IMR-90 (cell line): Measurements from ENCODE around the gene NLGN4X. TPM values are rescaled to one million over a fixed set of nuclear protein-coding genes. Genes with fewer than 3 reads are reported as not detected.

Experiments used
- ATAC-seq: fragments of 200-7000 bp; cut with Tn5 transposase; 2 replicates; pipeline ENCODE4 v1.9.1; 2020; ENCODE audit warnings: low read depth, mild to moderate bottlenecking, moderate library complexity
- BruUV-seq: library from RNA; stranded (reverse); fragments of 400-500 nt; replicated peaks from 2 replicates; lab custom pipeline; 2021; lab: Mats Ljungman, UMichigan
- CTCF ChIA-PET: fragments of 300-600 bp; formaldehyde crosslinking; extraction: SDS; loops from one replicate; lab custom pipeline; 2021; ENCODE audit warnings: antibody characterized with exemption; lab: Yijun Ruan, JAX
- POLR2A ChIA-PET: fragments of 300-600 bp; sonication (Branson Sonifier 250); formaldehyde crosslinking; loops from one replicate; lab custom pipeline; 2022; ENCODE audit warnings: antibody characterized with exemption; ENCODE audit not compliant: unreplicated experiment; lab: Charles Lee
- DNase-seq: peaks from one replicate; pipeline ENCODE4 v3.0.0; 2013
- H2AFZ ChIP-seq: replicated peaks from 2 replicates; pipeline ENCODE3; 2013; ENCODE audit warnings: low read length, mild to moderate bottlenecking; ENCODE audit not compliant: poor library complexity
- H2AK5ac ChIP-seq: 2 replicates; pipeline ENCODE4 v1.6.1; 2013; ENCODE audit warnings: low read depth, low read length, inconsistent platforms
- H2AK9ac ChIP-seq: replicated peaks from 2 replicates; pipeline ENCODE3; 2013; ENCODE audit warnings: mild to moderate bottlenecking, low read depth, low read length, moderate library complexity; ENCODE audit not compliant: poor library complexity
- H2BK120ac ChIP-seq: 2 replicates; pipeline ENCODE4 v1.6.1; 2013; ENCODE audit warnings: low read depth, low read length, inconsistent platforms
- H2BK15ac ChIP-seq: 3 replicates; pipeline ENCODE4 v1.6.1; 2013; ENCODE audit warnings: low read depth, low read length, inconsistent platforms
- H2BK20ac ChIP-seq: 2 replicates; pipeline ENCODE4 v1.6.1; 2013; ENCODE audit warnings: low read depth, mild to moderate bottlenecking, inconsistent platforms, low read length, moderate library complexity
- H2BK5ac ChIP-seq: 2 replicates; pipeline ENCODE4 v1.6.1; 2013; ENCODE audit warnings: mild to moderate bottlenecking, low read depth, low read length, inconsistent platforms; ENCODE audit not compliant: poor library complexity, severe bottlenecking
- H3K14ac ChIP-seq: replicated peaks from 2 replicates; pipeline ENCODE4 v1.6.1; 2013; ENCODE audit warnings: low read depth, low read length, inconsistent platforms
- H3K18ac ChIP-seq: 2 replicates; pipeline ENCODE4 v1.6.1; 2013; ENCODE audit warnings: low read depth, low read length, control low read depth
- H3K23ac ChIP-seq: 2 replicates; pipeline ENCODE4 v1.6.1; 2013; ENCODE audit warnings: low read depth, low read length, inconsistent platforms
- H3K27ac ChIP-seq: 2 replicates; pipeline ENCODE4 v1.5.1; 2013; ENCODE audit warnings: mild to moderate bottlenecking, control low read depth, low read length; ENCODE audit not compliant: insufficient read depth
- H3K27me3 ChIP-seq: 2 replicates; pipeline ENCODE4 v1.6.1; 2013; ENCODE audit warnings: low read length; ENCODE audit not compliant: control insufficient read depth, insufficient read depth
- H3K36me3 ChIP-seq: 2 replicates; pipeline ENCODE4 v1.6.1; 2013; ENCODE audit warnings: low read length, mixed read lengths; ENCODE audit not compliant: control insufficient read depth, insufficient read depth
- H3K4ac ChIP-seq: 2 replicates; pipeline ENCODE4 v1.6.1; 2013; ENCODE audit warnings: low read depth, low read length, inconsistent platforms
- H3K4me1 ChIP-seq: 2 replicates; pipeline ENCODE4 v1.6.1; 2013; ENCODE audit warnings: low read length, mixed read lengths; ENCODE audit not compliant: control insufficient read depth, insufficient read depth
- H3K4me2 ChIP-seq: 2 replicates; pipeline ENCODE4 v1.6.1; 2013; ENCODE audit warnings: low read depth, mild to moderate bottlenecking, control low read depth, low read length, moderate library complexity
- H3K4me3 ChIP-seq: 2 replicates; pipeline ENCODE4 v1.5.1; 2013; ENCODE audit warnings: low read depth, mild to moderate bottlenecking, control low read depth, low read length, moderate library complexity; ENCODE audit not compliant: insufficient read depth
- H3K56ac ChIP-seq: 2 replicates; pipeline ENCODE4 v1.6.1; 2013; ENCODE audit warnings: low read length, inconsistent platforms; ENCODE audit not compliant: insufficient read depth; ENCODE audit errors: extremely low read depth
- H3K79me1 ChIP-seq, 2 experiments: 2 replicates each; pipeline ENCODE4 v1.6.1; 2013; ENCODE audit warnings: low read length in 2 of 2, inconsistent platforms in 1 of 2, low read depth in 1 of 2
- H3K9ac ChIP-seq: 2 replicates; pipeline ENCODE4 v1.6.1; 2013; ENCODE audit warnings: low read depth, low read length, control low read depth
- H3K9me1 ChIP-seq: 2 replicates; pipeline ENCODE4 v1.6.1; 2013; ENCODE audit warnings: low read length, inconsistent platforms; ENCODE audit not compliant: insufficient read depth
- H3K9me3 ChIP-seq: 2 replicates; pipeline ENCODE4 v1.6.1; 2013; ENCODE audit warnings: low read length; ENCODE audit not compliant: control insufficient read depth, insufficient read depth
- H4K20me1 ChIP-seq: 2 replicates; pipeline ENCODE4 v1.6.1; 2013; ENCODE audit warnings: low read length, inconsistent platforms; ENCODE audit not compliant: insufficient read depth
- H4K5ac ChIP-seq: 2 replicates; pipeline ENCODE4 v1.6.1; 2013; ENCODE audit warnings: mild to moderate bottlenecking, low read depth, low read length, control low read depth
- H4K8ac ChIP-seq, 2 experiments: 2 replicates each; pipeline ENCODE4 v1.6.1; 2013; ENCODE audit warnings: low read depth in 2 of 2, low read length in 2 of 2, control low read depth in 1 of 2, inconsistent platforms in 1 of 2
- H4K91ac ChIP-seq: 2 replicates; pipeline ENCODE4 v1.6.1; 2013; ENCODE audit warnings: low read depth, low read length, inconsistent platforms; ENCODE audit not compliant: insufficient read depth
- BHLHE40 ChIP-seq: fragments of 150-350 bp; IDR thresholded peaks from 2 replicates; pipeline ENCODE4 v1.6.1; 2016; ENCODE audit warnings: mild to moderate bottlenecking, low read depth, low read length
- CEBPB ChIP-seq: IDR thresholded peaks from 2 replicates; pipeline ENCODE4 v1.6.1; 2012; ENCODE audit warnings: low read depth, low read length, improper control_type of control experiment
- CHD1 ChIP-seq: IDR thresholded peaks from 2 replicates; pipeline ENCODE4 v1.6.1; 2012; ENCODE audit warnings: low read depth, low read length, improper control_type of control experiment
- CTCF ChIP-seq: conservative IDR thresholded peaks from 2 replicates; pipeline ENCODE4 v1.5.1; 2012; ENCODE audit warnings: mild to moderate bottlenecking, low read depth, low read length, improper control_type of control experiment
- ELK1 ChIP-seq: fragments of 150-350 bp; IDR thresholded peaks from 2 replicates; pipeline ENCODE4 v1.6.1; 2016; ENCODE audit warnings: low read depth, mild to moderate bottlenecking, low read length, moderate library complexity, borderline replicate concordance
- MAFK ChIP-seq: IDR thresholded peaks from 2 replicates; pipeline ENCODE4 v1.6.1; 2012; ENCODE audit warnings: low read depth, low read length, improper control_type of control experiment
- MXI1 ChIP-seq: IDR thresholded peaks from 2 replicates; pipeline ENCODE4 v1.6.1; 2012; ENCODE audit warnings: low read depth, mild to moderate bottlenecking, low read length, moderate library complexity, borderline replicate concordance
- NFE2L2 ChIP-seq: fragments of 150-350 bp; IDR thresholded peaks from 2 replicates; pipeline ENCODE4 v1.6.1; 2016; ENCODE audit warnings: low read depth, mild to moderate bottlenecking, low read length
- POLR2A ChIP-seq: IDR thresholded peaks from 2 replicates; pipeline ENCODE4 v1.6.1; 2012; ENCODE audit warnings: mild to moderate bottlenecking, low read depth, low read length
- RAD21 ChIP-seq: IDR thresholded peaks from 2 replicates; pipeline ENCODE4 v1.6.1; 2012; ENCODE audit warnings: low read length, improper control_type of control experiment
- RCOR1 ChIP-seq: IDR thresholded peaks from 2 replicates; pipeline ENCODE4 v1.6.1; 2012; ENCODE audit warnings: mild to moderate bottlenecking, low read length, improper control_type of control experiment; ENCODE audit not compliant: insufficient replicate concordance
- RFX5 ChIP-seq: IDR thresholded peaks from 2 replicates; pipeline ENCODE4 v1.8.0; 2012; ENCODE audit warnings: low read depth, mild to moderate bottlenecking, low read length, moderate library complexity
- SMC3 ChIP-seq: fragments of 150-350 bp; IDR thresholded peaks from 2 replicates; pipeline ENCODE4 v1.6.1; 2016; ENCODE audit warnings: low read depth, mild to moderate bottlenecking, antibody characterized with exemption, low read length, moderate library complexity
- USF2 ChIP-seq: fragments of 150-350 bp; IDR thresholded peaks from 2 replicates; pipeline ENCODE4 v1.6.1; 2017; ENCODE audit warnings: mild to moderate bottlenecking, antibody characterized with exemption, low read length, low read depth
- WGBS, 2 experiments: methylation state at CpG; one replicate each; pipeline versions ENCODE4 v1.1.5 to v1.1.7; 2013; ENCODE audit warnings: missing lambda C conversion rate in 2 of 2; ENCODE audit not compliant: insufficient read length in 1 of 2; ENCODE audit errors: extremely low coverage in 2 of 2; 5-methylcytosine and 5-hydroxymethylcytosine counted together
- dilution Hi-C: fragments of 300-500 bp; cut with HindIII; formaldehyde crosslinking; loops from one replicate; pipeline ENCODE4 v1.14.3; 2018; ENCODE audit warnings: low sequenced_read_pairs; ENCODE audit not compliant: unreplicated experiment
- in situ Hi-C: fragments of 300-500 bp; cut with MboI; formaldehyde crosslinking; loops from 3 replicates; pipeline ENCODE4 v1.14.3; 2019; ENCODE audit warnings: low sequenced_read_pairs, inconsistent platforms, mixed read lengths
- intact Hi-C: fragments of 100-400 bp; cut with micrococcal nuclease; formaldehyde crosslinking; loops from 2 replicates; pipeline ENCODE4 v1.10.0; 2022
- polyA plus RNA-seq, 3 experiments: library from polyadenylated mRNA; depleted of rRNA; stranded (reverse); fragments of >200 nt; gene quantifications; 2 replicates each; pipeline ENCODE4 v1.2.3, GENCODE V29; 2012; ENCODE audit warnings: low replicate concordance in 1 of 3
- total RNA-seq: library from RNA; depleted of rRNA; stranded (reverse); fragments of >200 nt; gene quantifications from 2 replicates; pipeline ENCODE4 v1.2.3, GENCODE V29; 2012

Gene NLGN4X
- total and polyA plus RNA-seq, 2 of the 4 experiments (the other 2 are of a cell fraction) = not detected

- in situ Hi-C loops (no loop called here), intact Hi-C loops (no loop called here), dilution Hi-C loops (no loop called here)
- Histone ChIP-seq H3K79me1 (no peaks in the 10 kb centered on the region), H3K27me3 (no peaks in the 10 kb centered on the region), H2BK15ac (no peak overlapping the region), H3K9me3 (0 out of 2 replicates have a peak, but pooled peaks cover 2% of the 10 kb centered on the region), H4K5ac (no peak overlapping the region), H2AFZ (no peak overlapping the region), H3K4ac (no peak overlapping the region), H3K4me1 (no peaks in the 10 kb centered on the region), H3K9me1 (no peaks in the 10 kb centered on the region), H2BK5ac (no peak overlapping the region), H4K8ac (no peak overlapping the region), H3K23ac (no peak overlapping the region), H2AK5ac (no peak overlapping the region), H3K18ac (no peak overlapping the region), H2AK9ac (no peak overlapping the region), H2BK20ac (no peak overlapping the region), H3K56ac (no peak overlapping the region), H3K36me3 (no peaks in the 10 kb centered on the region), H3K4me3 (no peak overlapping the region), H2BK120ac (no peak overlapping the region), H4K91ac (no peak overlapping the region), H3K9ac (no peak overlapping the region), H4K20me1 (no peaks in the 10 kb centered on the region), H3K14ac (no peak overlapping the region), H3K4me2 (no peak overlapping the region), H3K27ac (no peak overlapping the region)
- whole genome bisulfite sequencing, 2 experiments = no CpG with 5 or more reads among the region's 2 CpGs
- no TSS peak for BruUV-seq
- ChIA-PET POLR2A (no interaction called here), CTCF (no interaction called here)
- DNase-seq = no peak
- ATAC-seq = no peak
- TF ChIP-seq ELK1 (no peak), BHLHE40 (no peak), NFE2L2 (no peak), MXI1 (no peak), CTCF (no peak), CEBPB (no peak), POLR2A (no peak), RFX5 (no peak), MAFK (no peak), SMC3 (no peak), RCOR1 (no peak), CHD1 (no peak), USF2 (no peak), RAD21 (no peak)
Observed at GRCh38 chrX:6041630-6042029, 187.0 kb downstream of the NLGN4X start.
